Adrenal gland (tissue), 5 donors: ENCODE results near the gene C1QTNF4.
A peak's percentile ranks its signal among the peaks of the same experiment; 100 is the strongest.

Experiments
- POLR2A ChIP-seq, 2 donors: fragments of 450-650 bp; IDR thresholded peaks; one replicate each; pipeline ENCODE4 v1.6.1; 2017; ENCODE audit warnings: antibody characterized with exemption in 2 of 2, mild to moderate bottlenecking in 2 of 2, moderate library complexity in 1 of 2
- TF ChIP-seq, protein P1 (sequence below), 6 experiments: fragments of 450-650 bp in 4 of 6; fragments of 200-600 bp in 2 of 6; sonication (generic) in 1 of 6; IDR thresholded peaks; 1 replicate in 5 of 6; 2 replicates in 1 of 6; pipeline versions ENCODE4 v1.5.1 to v1.8.0; 2016 to 2021; ENCODE audit warnings: antibody characterized with exemption in 6 of 6, mild to moderate bottlenecking in 2 of 6, moderate library complexity in 1 of 6
- donor health status: DM: no; HTN: no; CAD: no.

DNA sequence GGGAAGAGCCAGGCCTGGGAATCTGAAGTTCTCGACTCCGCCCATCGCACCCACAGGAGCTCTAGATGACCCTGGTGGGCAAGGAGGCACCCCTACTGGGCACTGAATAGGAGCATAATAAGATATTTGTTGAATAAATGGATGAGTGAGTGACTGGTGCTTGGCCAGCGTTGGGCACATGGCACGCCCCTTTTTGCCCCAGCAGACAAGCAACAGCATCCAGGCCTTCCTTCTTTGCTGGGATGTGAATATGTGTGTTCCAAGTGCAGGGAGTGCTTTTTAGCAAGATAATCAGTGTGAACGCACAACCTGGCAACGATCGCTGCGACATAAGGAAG, 40.8 kb downstream of the C1QTNF4 start:
- TF ChIP-seq, protein P1, sequence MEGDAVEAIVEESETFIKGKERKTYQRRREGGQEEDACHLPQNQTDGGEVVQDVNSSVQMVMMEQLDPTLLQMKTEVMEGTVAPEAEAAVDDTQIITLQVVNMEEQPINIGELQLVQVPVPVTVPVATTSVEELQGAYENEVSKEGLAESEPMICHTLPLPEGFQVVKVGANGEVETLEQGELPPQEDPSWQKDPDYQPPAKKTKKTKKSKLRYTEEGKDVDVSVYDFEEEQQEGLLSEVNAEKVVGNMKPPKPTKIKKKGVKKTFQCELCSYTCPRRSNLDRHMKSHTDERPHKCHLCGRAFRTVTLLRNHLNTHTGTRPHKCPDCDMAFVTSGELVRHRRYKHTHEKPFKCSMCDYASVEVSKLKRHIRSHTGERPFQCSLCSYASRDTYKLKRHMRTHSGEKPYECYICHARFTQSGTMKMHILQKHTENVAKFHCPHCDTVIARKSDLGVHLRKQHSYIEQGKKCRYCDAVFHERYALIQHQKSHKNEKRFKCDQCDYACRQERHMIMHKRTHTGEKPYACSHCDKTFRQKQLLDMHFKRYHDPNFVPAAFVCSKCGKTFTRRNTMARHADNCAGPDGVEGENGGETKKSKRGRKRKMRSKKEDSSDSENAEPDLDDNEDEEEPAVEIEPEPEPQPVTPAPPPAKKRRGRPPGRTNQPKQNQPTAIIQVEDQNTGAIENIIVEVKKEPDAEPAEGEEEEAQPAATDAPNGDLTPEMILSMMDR (IDR thresholded peaks at IDR 0.05) = peak in 3 of 6 experiments; percentile 3 to 63 (median 43)
- TF ChIP-seq POLR2A (IDR thresholded peaks at IDR 0.05) = no peak
